GM21515 (cell line): ENCODE measurements around the gene GYG1.
"Not testable (repeated sequence)": the region's sequence is repeated elsewhere in the genome, so short reads cannot be mapped to it uniquely, and the experiment has no call there.

ENCODE experiments used
- ATAC-seq: cut with Tn5 transposase; IDR thresholded peaks from one replicate; pipeline ENCODE4 v1.9.1; 2021; ENCODE audit not compliant: unreplicated experiment

Gene GYG1

GRCh38 chr3:148981273-148981672, 10.1 kb upstream of the GYG1 start:
- no peak for ATAC-seq

GRCh38 chr3:148987551-148987950, 3.8 kb upstream of the GYG1 start:
- not testable (repeated sequence) for ATAC-seq

- peak; percentile 32 for ATAC-seq
Observed at GRCh38 chr3:148990236-148990635, 1.1 kb upstream of the GYG1 start.

- peak; percentile 33 for ATAC-seq
Observed at GRCh38 chr3:148992027-148992634, 791 bp downstream of the GYG1 start.

- no peak for ATAC-seq
Observed at GRCh38 chr3:148992635-148993255, 1.4 kb downstream of the GYG1 start.

GRCh38 chr3:148997623-148998022, 6.3 kb downstream of the GYG1 start:
- ATAC-seq: no peak

GRCh38 chr3:148998297-148998696, 7.0 kb downstream of the GYG1 start:
- no peak for ATAC-seq

- ATAC-seq: no peak
Observed at GRCh38 chr3:148998715-148999423, 7.5 kb downstream of the GYG1 start.

GRCh38 chr3:148999806-149000205, 8.5 kb downstream of the GYG1 start:
- no peak for ATAC-seq

- ATAC-seq: no peak
Observed at GRCh38 chr3:149000206-149000745, 8.9 kb downstream of the GYG1 start.

GRCh38 chr3:149001727-149002126, 10.4 kb downstream of the GYG1 start:
- no peak for ATAC-seq

GRCh38 chr3:149003653-149004305, 12.4 kb downstream of the GYG1 start:
- ATAC-seq: peak; percentile 60

GRCh38 chr3:149004622-149005021, 13.3 kb downstream of the GYG1 start:
- no peak for ATAC-seq

- no peak for ATAC-seq
Observed at GRCh38 chr3:149005416-149005815, 14.1 kb downstream of the GYG1 start.

GRCh38 chr3:149007567-149008257, 16.4 kb downstream of the GYG1 start:
- ATAC-seq: no peak

- peak; percentile 66 for ATAC-seq
Observed at GRCh38 chr3:149009732-149010131, 18.4 kb downstream of the GYG1 start.

GRCh38 chr3:149010504-149010951, 19.2 kb downstream of the GYG1 start:
- ATAC-seq: no peak

- ATAC-seq: no peak
Observed at GRCh38 chr3:149010966-149011365, 19.6 kb downstream of the GYG1 start.

GRCh38 chr3:149011676-149012075, 20.3 kb downstream of the GYG1 start:
- ATAC-seq: no peak

GRCh38 chr3:149013726-149014125, 22.4 kb downstream of the GYG1 start:
- ATAC-seq: no peak

- no peak for ATAC-seq
Observed at GRCh38 chr3:149015393-149015792, 24.1 kb downstream of the GYG1 start.
